ENCODE data around the gene AATK. TPM values are rescaled to one million over a fixed set of nuclear protein-coding genes. Genes with fewer than 3 reads are reported as not detected.

Gene AATK
- total and polyA plus RNA-seq, 10 of the 15 experiments (the other 5 are each of a cell fraction or from before 2014, with no cell fraction given), result 0.04 TPM; not detected in 9

GRCh38 chr17:81094509-81095382 lies 71.3 kb downstream of the AATK start (continued):
- TF ChIP-seq ZNF592 (IDR thresholded peaks at IDR 0.05), result no peak
- TF ChIP-seq ZNF274 (IDR thresholded peaks at IDR 0.05; ENCODE audit: insufficient read depth, insufficient read length), result no peak
- no peak for TF ChIP-seq SUZ12 (IDR thresholded peaks at IDR 0.05; ENCODE audit: unreplicated experiment)
- no peak for TF ChIP-seq PKNOX1 (IDR thresholded peaks at IDR 0.05)
- TF ChIP-seq RELA (IDR thresholded peaks at IDR 0.05; ENCODE audit: borderline replicate concordance, partially characterized antibody), result no peak
- TF ChIP-seq IRF4 (IDR thresholded peaks at IDR 0.05; ENCODE audit: low read depth, low read length), result 0 out of 2 replicates have a peak, but pooled peaks have one; percentile 18
- TF ChIP-seq FOXM1 (IDR thresholded peaks at IDR 0.05; ENCODE audit: low read depth, low read length), result no peak
- no peak for TF ChIP-seq SPI1 (IDR thresholded peaks at IDR 0.05; ENCODE audit: borderline replicate concordance, insufficient read depth, low read depth, low read length)
- TF ChIP-seq NFYA (IDR thresholded peaks at IDR 0.05; ENCODE audit: borderline replicate concordance, low read depth, low read length), result no peak
- peak; percentile 39; the same call in 1 of the 2 replicates for TF ChIP-seq BCL11A (IDR thresholded peaks at IDR 0.05; ENCODE audit: low read depth, low read length)
- TF ChIP-seq BRCA1 (IDR thresholded peaks at IDR 0.05; ENCODE audit: low read depth, low read length), result no peak
- TF ChIP-seq POU2F2 (IDR thresholded peaks at IDR 0.05; ENCODE audit: borderline replicate concordance, low read depth, low read length), result 0 out of 3 replicates have a peak, but pooled peaks have one; percentile 8
- TF ChIP-seq ZNF207 (IDR thresholded peaks at IDR 0.05; ENCODE audit: borderline replicate concordance), result no peak
- TF ChIP-seq MYC (IDR thresholded peaks at IDR 0.05; ENCODE audit: insufficient read depth, insufficient read length, insufficient replicate concordance, low read length, severe bottlenecking), result no peak
- TF ChIP-seq E2F4 (IDR thresholded peaks at IDR 0.05; ENCODE audit: low read depth, low read length), result no peak
- no peak for TF ChIP-seq TAF1 (IDR thresholded peaks at IDR 0.05; ENCODE audit: borderline replicate concordance, low read depth, low read length)
- no peak for TF ChIP-seq BACH1 (IDR thresholded peaks at IDR 0.05; ENCODE audit: borderline replicate concordance)
- no peak for TF ChIP-seq PML (IDR thresholded peaks at IDR 0.05; ENCODE audit: low read length)
- no peak for TF ChIP-seq TCF7 (IDR thresholded peaks at IDR 0.05; ENCODE audit: borderline replicate concordance)
- TF ChIP-seq E4F1 (IDR thresholded peaks at IDR 0.05; ENCODE audit: borderline replicate concordance, partially characterized antibody), result no peak
- TF ChIP-seq SMAD5 (IDR thresholded peaks at IDR 0.05; ENCODE audit: low read depth), result no peak

Measured in GM12878 (cell line).